Hematopoietic multipotent progenitor cell treated with erythropoietin and hydrocortisone succinate and interleukin-3 and kit ligand, for 4 days (in vitro differentiated cells): ENCODE results near the gene TMEM87A.
"Not testable (repeated sequence)": the region's sequence is repeated elsewhere in the genome, so short reads cannot be mapped to it uniquely, and the experiment has no call there.

Experiments used
- DNase-seq: peaks from one replicate; pipeline ENCODE4 v3.0.0-alpha.2; 2015

Gene TMEM87A

DNA sequence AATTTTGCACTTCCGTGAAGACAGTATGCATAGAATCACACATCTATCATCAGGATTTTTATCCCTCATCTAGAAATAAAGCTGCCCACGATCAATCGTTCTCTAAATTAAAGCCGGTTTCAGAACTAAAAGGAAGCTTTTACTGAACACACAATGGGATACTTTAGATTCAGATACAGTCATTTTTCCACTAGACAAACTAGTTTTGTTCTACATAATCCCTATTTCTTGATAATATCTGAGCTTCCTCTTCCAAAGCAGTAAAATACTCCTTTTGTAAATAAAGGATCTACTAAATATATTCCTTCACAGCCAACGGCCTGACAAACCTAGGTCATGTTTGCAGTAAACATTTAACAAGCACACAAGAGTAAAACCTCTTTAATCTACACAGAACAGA lies 2.2 kb downstream of the TMEM87A start:
- DNase-seq, result no peak

DNA sequence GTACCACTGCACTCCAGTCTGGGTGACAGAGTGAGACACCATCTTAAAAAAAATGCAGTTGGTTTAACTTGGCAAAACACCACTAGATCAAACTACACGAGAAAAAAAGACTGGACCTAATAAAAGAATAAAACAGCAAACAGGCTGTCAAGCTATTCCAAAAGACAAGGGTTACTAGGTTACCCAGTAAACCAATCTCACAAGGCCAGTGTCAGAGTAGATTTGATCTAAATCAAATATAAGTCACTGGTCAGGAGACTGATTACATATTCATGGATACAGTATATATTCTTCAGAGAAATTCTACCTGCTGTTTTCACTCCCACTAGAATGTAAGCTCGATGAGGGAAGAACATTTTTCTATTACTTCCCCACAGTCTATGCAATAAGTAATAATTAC lies 2.7 kb downstream of the TMEM87A start:
- DNase-seq, result no peak

- no peak for DNase-seq
Observed at GRCh38 chr15:42267286-42267685, 5.9 kb downstream of the TMEM87A start.

- DNase-seq, result no peak
Observed at GRCh38 chr15:42264795-42265194, 8.4 kb downstream of the TMEM87A start.

DNA sequence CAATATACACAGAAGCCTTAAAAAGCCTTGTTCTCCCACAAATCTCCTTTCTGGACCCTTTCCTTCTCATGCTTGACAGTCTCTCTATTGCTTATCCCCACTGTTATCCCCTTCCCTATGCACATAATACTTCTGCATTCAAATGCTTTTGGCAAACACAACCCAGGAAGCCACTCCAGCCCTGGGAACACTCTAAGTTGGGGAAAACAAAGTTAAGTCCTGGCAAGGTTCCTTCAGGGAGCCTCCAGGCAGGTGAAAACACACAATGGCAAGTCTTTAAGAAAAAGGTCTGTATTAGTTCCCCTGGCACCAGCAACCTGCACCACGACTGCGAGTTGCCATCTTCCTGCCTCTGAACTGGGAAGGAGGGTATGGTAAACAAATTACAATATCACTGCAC lies 19.9 kb downstream of the TMEM87A start:
- DNase-seq, result no peak

- no peak for DNase-seq
Observed at GRCh38 chr15:42240823-42241222, 32.4 kb downstream of the TMEM87A start.

GRCh38 chr15:42239528-42240182 lies 33.6 kb downstream of the TMEM87A start:
- DNase-seq, result no peak

- peak; percentile 24 for DNase-seq
Observed at GRCh38 chr15:42233107-42233506, 40.1 kb downstream of the TMEM87A start.

DNA sequence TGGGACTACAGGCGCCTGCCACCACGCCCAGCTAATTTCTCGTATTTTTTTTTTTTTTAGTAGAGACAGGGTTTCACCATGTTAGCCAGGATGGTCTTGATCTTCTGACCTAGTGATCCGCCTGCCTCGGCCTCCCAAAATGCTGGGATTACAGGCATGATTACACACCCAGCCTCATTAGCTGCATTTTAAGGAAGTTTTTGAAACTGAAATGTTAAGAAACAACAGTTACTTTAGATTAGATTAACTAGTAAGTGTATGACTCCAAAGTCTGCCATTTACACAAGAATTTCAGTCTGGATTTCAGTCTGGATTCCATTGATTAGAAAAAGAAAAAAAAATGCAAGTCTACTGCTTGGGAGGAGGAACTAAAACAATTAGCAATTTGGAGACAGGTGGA lies 40.6 kb downstream of the TMEM87A start:
- no peak for DNase-seq

DNA sequence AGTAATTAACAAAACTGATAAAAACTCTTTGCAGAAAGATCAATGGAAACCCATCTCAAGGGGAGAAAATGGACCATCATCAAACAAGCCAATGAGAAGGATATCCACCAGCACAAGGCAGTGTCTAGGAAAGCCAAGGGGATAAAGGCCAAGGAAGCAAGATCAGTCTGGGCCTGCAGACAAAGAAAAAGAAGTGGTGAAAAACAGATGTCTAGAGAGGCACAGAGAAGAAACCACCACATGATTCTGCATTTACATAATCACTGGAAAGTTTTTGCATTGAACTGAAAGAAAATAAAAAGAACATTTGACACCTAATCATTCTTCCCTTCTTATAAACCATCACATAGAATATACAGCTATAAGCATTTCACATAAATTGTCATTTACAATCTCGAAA lies 42.1 kb downstream of the TMEM87A start:
- DNase-seq, result no peak

GRCh38 chr15:42228981-42229380 lies 44.3 kb downstream of the TMEM87A start:
- not testable (repeated sequence) for DNase-seq

DNA sequence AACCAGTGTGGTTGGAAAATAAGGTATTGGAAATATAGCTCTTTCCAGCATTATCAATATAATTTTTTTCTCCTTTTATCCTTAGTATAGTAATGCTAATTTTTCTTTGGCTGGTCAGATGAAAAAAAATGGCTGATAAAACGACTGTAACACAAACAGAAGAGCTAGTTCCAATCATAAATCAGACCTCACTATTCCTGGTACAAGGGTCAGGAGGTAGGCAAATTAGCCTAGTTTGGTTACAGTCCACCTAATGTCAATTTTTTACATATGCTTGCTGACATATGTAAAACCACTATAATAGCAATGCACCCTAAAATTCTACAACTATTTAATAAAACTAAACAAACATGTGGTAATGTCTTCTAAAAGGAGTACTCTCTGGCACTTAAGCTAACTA lies 45.2 kb downstream of the TMEM87A start:
- DNase-seq, result no peak

DNA sequence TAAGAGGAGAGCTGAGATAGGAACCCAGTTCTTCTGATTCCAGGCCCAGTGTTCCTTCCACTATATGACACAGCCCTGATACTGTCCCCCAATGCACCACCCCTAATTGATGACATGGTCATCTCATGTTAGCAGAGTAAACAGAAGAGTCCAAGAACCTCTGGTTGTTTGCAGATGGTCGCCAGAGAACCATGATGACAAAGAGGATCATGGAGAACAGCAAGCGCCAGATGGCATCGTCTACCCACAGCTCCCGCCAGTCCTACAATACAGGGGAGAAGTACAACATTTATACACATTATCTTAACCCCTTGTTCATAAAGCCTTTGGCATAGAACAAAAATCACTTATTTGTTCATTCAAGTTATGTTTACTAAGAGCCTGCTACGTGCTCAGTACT lies 46.6 kb downstream of the TMEM87A start:
- no peak for DNase-seq

GRCh38 chr15:42220216-42220615 lies 53.0 kb downstream of the TMEM87A start:
- DNase-seq, result no peak

DNA sequence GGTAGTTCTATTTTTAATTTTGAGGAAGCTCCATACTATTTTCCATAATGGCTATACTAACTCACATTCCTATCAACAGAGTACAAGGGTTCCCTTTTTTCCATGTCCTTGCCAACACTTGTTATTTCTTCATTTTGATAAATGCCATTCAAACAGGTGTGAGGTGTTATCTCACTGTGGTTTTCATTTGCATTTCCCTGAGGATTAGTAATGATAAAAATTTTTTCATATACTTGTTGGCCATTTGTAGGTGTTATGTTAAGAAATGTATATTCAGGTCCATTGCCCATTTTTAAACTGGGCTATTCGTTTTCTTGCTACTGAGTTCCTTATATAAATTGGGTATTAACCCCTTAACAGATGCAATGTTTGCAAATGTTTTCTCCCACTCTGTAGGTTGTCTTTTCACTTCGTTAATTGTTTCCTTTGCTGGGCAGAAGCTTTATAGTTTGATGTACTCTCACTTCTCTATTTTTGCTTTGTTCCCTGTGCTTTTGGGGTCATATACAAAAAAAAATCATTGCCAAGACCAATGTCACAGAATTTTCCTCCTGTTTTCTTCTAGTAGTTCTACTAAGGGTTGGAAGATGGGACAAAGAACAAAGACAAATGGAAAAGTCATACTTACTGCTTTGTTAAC lies 54.2 kb downstream of the TMEM87A start:
- no peak for DNase-seq

- no peak for DNase-seq
Observed at GRCh38 chr15:42217568-42217967, 55.7 kb downstream of the TMEM87A start.

DNA sequence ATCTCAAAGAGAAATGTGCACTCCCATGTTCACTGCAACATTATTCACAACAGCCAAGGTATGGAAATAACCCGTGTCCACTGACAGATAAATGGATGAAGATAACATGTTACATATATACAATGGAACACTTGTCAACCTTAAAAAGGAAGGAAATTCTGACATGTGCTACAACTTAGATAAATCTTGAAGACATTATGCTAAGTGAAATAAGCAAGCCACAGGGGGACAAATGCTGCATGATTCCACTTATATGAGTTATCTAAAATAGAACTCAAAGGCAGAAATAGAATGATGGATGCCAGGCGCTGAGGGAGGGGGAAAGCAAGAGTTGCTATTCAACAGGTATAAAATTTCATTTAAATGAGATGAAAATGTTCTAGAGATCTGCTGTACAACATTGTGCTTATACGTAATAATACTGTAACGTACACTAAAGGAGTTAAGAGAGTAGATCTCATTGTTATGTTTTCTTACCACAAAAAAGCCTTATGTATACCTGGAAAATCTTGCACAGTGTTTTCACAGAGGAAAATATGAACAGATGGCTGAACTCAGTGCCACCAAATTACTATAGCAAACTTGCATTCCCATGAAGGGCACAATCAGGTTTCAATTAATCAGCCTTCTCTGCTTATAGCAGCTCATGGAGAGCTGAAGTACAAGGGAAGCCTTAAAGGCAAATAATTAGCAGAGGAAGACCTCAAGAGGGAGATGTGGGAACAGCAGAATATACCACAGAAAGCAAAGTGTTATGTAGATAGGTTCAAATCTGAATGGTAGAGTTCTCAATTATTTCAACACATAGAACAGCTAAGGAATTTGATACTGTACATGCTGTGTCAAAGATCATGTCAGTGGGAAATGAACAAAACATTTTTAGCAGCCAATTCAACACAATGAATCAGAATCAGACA lies 57.1 kb downstream of the TMEM87A start:
- peak; percentile 64 for DNase-seq

GRCh38 chr15:42214600-42214999 lies 58.6 kb downstream of the TMEM87A start:
- no peak for DNase-seq

- no peak for DNase-seq
Observed at GRCh38 chr15:42213511-42213910, 59.7 kb downstream of the TMEM87A start.

- no peak for DNase-seq
Observed at GRCh38 chr15:42210696-42211095, 62.5 kb downstream of the TMEM87A start.

GRCh38 chr15:42207674-42208579 lies 65.3 kb downstream of the TMEM87A start, which contains the start of gene VPS39:
VPS39 (minus strand) TSS chr15:42208304; CDS start chr15:42208153, 151 bp downstream.
- DNase-seq, result peak; percentile 95

- DNase-seq, result no peak
Observed at GRCh38 chr15:42206406-42206805, 66.8 kb downstream of the TMEM87A start.

DNA sequence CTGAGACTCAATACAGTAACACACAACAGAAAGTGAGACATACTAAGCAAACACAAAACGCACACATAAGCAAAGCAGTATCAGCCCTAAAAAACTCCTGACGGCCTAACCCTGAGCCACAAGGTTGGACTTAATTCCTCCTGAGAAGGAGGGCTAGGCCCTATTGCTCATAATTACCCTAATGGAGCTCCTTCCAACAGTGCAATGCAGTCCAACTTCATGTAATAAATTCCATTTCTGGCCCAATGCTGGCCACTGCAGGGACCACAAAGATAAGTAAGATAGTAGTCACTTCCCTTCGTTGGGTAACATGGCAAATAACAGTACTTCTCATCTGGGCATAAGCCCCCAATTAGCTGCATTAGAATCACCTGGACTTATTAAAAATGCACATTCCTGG lies 69.3 kb downstream of the TMEM87A start:
- peak; percentile 43 for DNase-seq
